Hepatocyte (in vitro differentiated cells): ENCODE results near the gene INPP5F. TPM values are rescaled to one million over a fixed set of nuclear protein-coding genes. Genes with fewer than 3 reads are reported as not detected.
A peak's percentile ranks its signal among the peaks of the same experiment; 100 is the strongest.

Experiments
- DNase-seq: peaks from one replicate; pipeline ENCODE4 v3.0.0-alpha.2; 2016; ENCODE audit warnings: low spot score
- H2AFZ ChIP-seq: fragments of 200-600 bp; sonication (generic); 2 replicates; pipeline ENCODE4 v1.6.0; 2016; ENCODE audit warnings: antibody characterized with exemption, mild to moderate bottlenecking
- H3K27ac ChIP-seq: fragments of 200-600 bp; sonication (generic); 2 replicates; pipeline ENCODE4 v1.5.1; 2016; ENCODE audit warnings: mild to moderate bottlenecking
- H3K27me3 ChIP-seq: fragments of 200-600 bp; sonication (generic); 2 replicates; pipeline ENCODE4 v1.6.1; 2016
- H3K36me3 ChIP-seq: fragments of 200-600 bp; sonication (generic); replicated peaks from 2 replicates; pipeline ENCODE4 v1.5.1; 2016; ENCODE audit warnings: low read depth; ENCODE audit not compliant: insufficient read depth
- H3K4me1 ChIP-seq: fragments of 200-600 bp; sonication (generic); 2 replicates; pipeline ENCODE4 v1.5.1; 2016; ENCODE audit warnings: mild to moderate bottlenecking, moderate library complexity; ENCODE audit not compliant: insufficient read depth
- H3K4me2 ChIP-seq: fragments of 200-600 bp; sonication (generic); 2 replicates; pipeline ENCODE4 v1.6.0; 2016
- H3K4me3 ChIP-seq: fragments of 200-600 bp; sonication (generic); 2 replicates; pipeline ENCODE4 v1.5.1; 2016; ENCODE audit warnings: mild to moderate bottlenecking
- H3K79me2 ChIP-seq: fragments of 200-600 bp; sonication (generic); 2 replicates; pipeline ENCODE4 v1.6.0; 2017; ENCODE audit warnings: mild to moderate bottlenecking
- H3K9me2 ChIP-seq: fragments of 200-600 bp; sonication (generic); replicated peaks from 2 replicates; pipeline ENCODE4 v1.6.0; 2017; ENCODE audit warnings: mild to moderate bottlenecking; ENCODE audit not compliant: insufficient read depth
- H3K9me3 ChIP-seq: fragments of 200-600 bp; sonication (generic); 2 replicates; pipeline ENCODE4 v1.5.1; 2016; ENCODE audit warnings: low read depth, mild to moderate bottlenecking
- H4K20me1 ChIP-seq: fragments of 200-600 bp; sonication (generic); 2 replicates; pipeline ENCODE4 v1.6.0; 2016; ENCODE audit warnings: mild to moderate bottlenecking; ENCODE audit not compliant: insufficient read depth, poor library complexity, severe bottlenecking
- EZH2 ChIP-seq: fragments of 200-600 bp; sonication (generic); IDR thresholded peaks from 2 replicates; pipeline ENCODE4 v1.6.1; 2016; ENCODE audit warnings: antibody characterized with exemption, mild to moderate bottlenecking, borderline replicate concordance
- EZH2phosphoT487 ChIP-seq: fragments of 200-600 bp; sonication (generic); IDR thresholded peaks from one replicate; pipeline ENCODE4 v1.6.1; 2018; ENCODE audit warnings: antibody characterized with exemption, mild to moderate bottlenecking, low read depth, moderate library complexity; ENCODE audit not compliant: unreplicated experiment, severe bottlenecking
- WGBS: methylation state at CpG from one replicate; pipeline ENCODE4 v1.1.6; 2016; ENCODE audit warnings: low lambda C conversion rate; ENCODE audit errors: missing lambda C conversion rate; 5-methylcytosine and 5-hydroxymethylcytosine counted together
- polyA plus RNA-seq: library from polyadenylated mRNA; unstranded; fragments of >200 nt; fragmentation: Nextera tagmentation; extraction: Ambion mirVana; gene quantifications from 2 replicates; pipeline ENCODE4 v1.2.1, GENCODE V29; 2016
- total RNA-seq: library from RNA; depleted of rRNA; stranded (reverse); fragments of >200 nt; gene quantifications from 2 replicates; pipeline ENCODE4 v1.2.3, GENCODE V29; 2014
- TF ChIP-seq, protein P1 (sequence below): fragments of 200-600 bp; sonication (generic); IDR thresholded peaks from 2 replicates; pipeline ENCODE4 v1.5.1; 2016; ENCODE audit warnings: antibody characterized with exemption, mild to moderate bottlenecking; ENCODE audit not compliant: poor library complexity

Gene INPP5F
- total and polyA plus RNA-seq, 2 experiments from 2014 or later: 9.9 to 44.4 TPM

DNA sequence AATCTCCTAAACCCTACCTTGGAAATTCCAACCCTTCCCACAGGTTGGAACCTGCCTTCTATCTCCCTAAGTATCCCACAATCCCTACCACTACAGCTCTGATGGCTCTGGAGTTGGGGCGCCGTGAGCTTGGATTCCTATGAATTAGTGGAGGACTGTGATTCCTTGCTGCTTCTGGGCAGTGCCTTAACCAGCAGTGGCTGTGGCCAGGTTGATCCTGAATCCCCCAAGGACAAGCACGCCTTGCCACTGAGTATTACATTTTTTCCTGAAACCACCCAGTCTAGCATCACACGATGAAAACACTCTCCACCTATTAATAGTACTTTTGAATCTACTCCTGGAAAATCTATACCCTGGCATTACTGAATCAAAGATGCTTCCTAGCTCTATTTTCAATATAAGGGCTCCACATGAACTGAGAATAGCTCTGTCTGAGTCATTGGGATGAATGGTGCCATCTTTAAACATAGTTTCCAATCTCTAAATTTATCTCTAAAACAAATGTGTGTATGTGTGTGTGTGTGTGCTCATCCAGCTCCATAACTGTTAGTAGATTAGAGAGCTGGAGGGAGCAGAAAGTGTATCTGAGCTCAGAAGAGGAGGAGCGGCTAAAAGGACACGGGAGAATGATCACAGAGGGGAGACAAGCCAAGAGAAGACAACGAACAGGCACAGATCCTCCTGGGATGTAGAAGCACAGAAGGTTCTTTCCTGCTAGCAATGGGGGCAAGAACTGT lies 11.9 kb upstream of the INPP5F start:
- TF ChIP-seq, protein P1, sequence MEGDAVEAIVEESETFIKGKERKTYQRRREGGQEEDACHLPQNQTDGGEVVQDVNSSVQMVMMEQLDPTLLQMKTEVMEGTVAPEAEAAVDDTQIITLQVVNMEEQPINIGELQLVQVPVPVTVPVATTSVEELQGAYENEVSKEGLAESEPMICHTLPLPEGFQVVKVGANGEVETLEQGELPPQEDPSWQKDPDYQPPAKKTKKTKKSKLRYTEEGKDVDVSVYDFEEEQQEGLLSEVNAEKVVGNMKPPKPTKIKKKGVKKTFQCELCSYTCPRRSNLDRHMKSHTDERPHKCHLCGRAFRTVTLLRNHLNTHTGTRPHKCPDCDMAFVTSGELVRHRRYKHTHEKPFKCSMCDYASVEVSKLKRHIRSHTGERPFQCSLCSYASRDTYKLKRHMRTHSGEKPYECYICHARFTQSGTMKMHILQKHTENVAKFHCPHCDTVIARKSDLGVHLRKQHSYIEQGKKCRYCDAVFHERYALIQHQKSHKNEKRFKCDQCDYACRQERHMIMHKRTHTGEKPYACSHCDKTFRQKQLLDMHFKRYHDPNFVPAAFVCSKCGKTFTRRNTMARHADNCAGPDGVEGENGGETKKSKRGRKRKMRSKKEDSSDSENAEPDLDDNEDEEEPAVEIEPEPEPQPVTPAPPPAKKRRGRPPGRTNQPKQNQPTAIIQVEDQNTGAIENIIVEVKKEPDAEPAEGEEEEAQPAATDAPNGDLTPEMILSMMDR: no peak
- no peak for TF ChIP-seq EZH2phosphoT487
- no peak overlapping the region for H3K4me3 ChIP-seq
- WGBS: 82% methylated on average over 7 of the region's 7 CpGs

GRCh38 chr10:119714484-119714816 lies 11.4 kb upstream of the INPP5F start:
- no peaks in the 10 kb centered on the region for H3K79me2 ChIP-seq
- no peaks in the 10 kb centered on the region for H3K27me3 ChIP-seq
- H3K4me3 ChIP-seq: no peak overlapping the region
- no peaks in the 10 kb centered on the region for H4K20me1 ChIP-seq
- no peak overlapping the region for H3K27ac ChIP-seq
- H3K9me3 ChIP-seq: no peaks in the 10 kb centered on the region
- H3K4me2 ChIP-seq: no peak overlapping the region
- H3K4me1 ChIP-seq: no peaks in the 10 kb centered on the region
- no peaks in the 10 kb centered on the region for H3K9me2 ChIP-seq
- WGBS: 82% methylated on average over 2 of the region's 2 CpGs
- H3K36me3 ChIP-seq: no peaks in the 10 kb centered on the region
- TF ChIP-seq, protein P1: no peak
- no peak for TF ChIP-seq EZH2
- no peak for DNase-seq
- H2AFZ ChIP-seq: no peak overlapping the region

More for the DNA sequence above, 11.9 kb upstream of the INPP5F start:
- H3K79me2 ChIP-seq: no peaks in the 10 kb centered on the region
- no peak overlapping the region for H3K27ac ChIP-seq
- no peaks in the 10 kb centered on the region for H3K27me3 ChIP-seq
- H4K20me1 ChIP-seq: no peaks in the 10 kb centered on the region
- no peaks in the 10 kb centered on the region for H3K4me1 ChIP-seq
- H2AFZ ChIP-seq: no peak overlapping the region
- no peaks in the 10 kb centered on the region for H3K9me2 ChIP-seq
- no peaks in the 10 kb centered on the region for H3K9me3 ChIP-seq
- no peak overlapping the region for H3K4me2 ChIP-seq
- no peak for DNase-seq
- H3K36me3 ChIP-seq: no peaks in the 10 kb centered on the region

- H3K4me1 ChIP-seq: no peaks in the 10 kb centered on the region
- H4K20me1 ChIP-seq: no peaks in the 10 kb centered on the region
- H3K27ac ChIP-seq: peak overlapping the region; percentile 37
- TF ChIP-seq EZH2 (no peak), EZH2phosphoT487 (no peak)
- TF ChIP-seq, protein P1: no peak
- no peak overlapping the region for H2AFZ ChIP-seq
- no peaks in the 10 kb centered on the region for H3K9me2 ChIP-seq
- H3K4me2 ChIP-seq: no peak overlapping the region
- WGBS: 72% methylated on average over 8 of the region's 8 CpGs
- no peaks in the 10 kb centered on the region for H3K9me3 ChIP-seq
- H3K79me2 ChIP-seq: no peaks in the 10 kb centered on the region
- DNase-seq: no peak
- H3K36me3 ChIP-seq: no peaks in the 10 kb centered on the region
- H3K27me3 ChIP-seq: no peaks in the 10 kb centered on the region
- no peak overlapping the region for H3K4me3 ChIP-seq
These were observed 10.0 kb upstream of the INPP5F start for GRCh38 chr10:119715628-119716505.
